Loucy (cell line): ENCODE results near the gene PCDHAC2.

Source experiments
- H2AFZ ChIP-seq: fragments of 200-600 bp; sonication (generic); 2 replicates; pipeline ENCODE4 v1.6.0; 2016; ENCODE audit warnings: antibody characterized with exemption, mild to moderate bottlenecking, low read length, moderate library complexity
- H3F3A ChIP-seq: fragments of 200-600 bp; 2 replicates; pipeline ENCODE4 v1.6.0; 2016; ENCODE audit warnings: antibody characterized with exemption, low read depth, mild to moderate bottlenecking
- H3K27me3 ChIP-seq: fragments of 200-600 bp; sonication (generic); 2 replicates; pipeline ENCODE4 v1.6.1; 2014; ENCODE audit warnings: low read length, mild to moderate bottlenecking; ENCODE audit not compliant: insufficient read depth, poor library complexity, severe bottlenecking
- H3K36me3 ChIP-seq: fragments of 200-600 bp; sonication (generic); 2 replicates; pipeline ENCODE4 v1.6.1; 2016; ENCODE audit warnings: low read length; ENCODE audit not compliant: insufficient read depth
- H3K4me1 ChIP-seq: fragments of 200-600 bp; sonication (generic); 2 replicates; pipeline ENCODE4 v1.5.1; 2014; ENCODE audit warnings: low read length, mild to moderate bottlenecking; ENCODE audit not compliant: insufficient read depth, poor library complexity, severe bottlenecking
- H3K4me2 ChIP-seq: fragments of 200-600 bp; sonication (generic); 2 replicates; pipeline ENCODE4 v1.6.0; 2014; ENCODE audit warnings: antibody characterized with exemption, low read length, low read depth, mild to moderate bottlenecking; ENCODE audit not compliant: poor library complexity, severe bottlenecking
- H3K4me3 ChIP-seq: fragments of 200-600 bp; sonication (generic); 2 replicates; pipeline ENCODE4 v1.5.1; 2014; ENCODE audit warnings: low read length, mild to moderate bottlenecking, mixed read lengths; ENCODE audit not compliant: poor library complexity, severe bottlenecking
- H3K79me2 ChIP-seq: fragments of 200-600 bp; sonication (generic); 2 replicates; pipeline ENCODE4 v1.6.1; 2014; ENCODE audit warnings: low read length; ENCODE audit not compliant: insufficient read depth
- H3K9ac ChIP-seq: fragments of 200-600 bp; sonication (generic); 2 replicates; pipeline ENCODE4 v1.6.0; 2014; ENCODE audit warnings: mild to moderate bottlenecking, low read depth, low read length, moderate library complexity; ENCODE audit not compliant: poor library complexity, severe bottlenecking
- H3K9me2 ChIP-seq: fragments of 200-600 bp; sonication (generic); replicated peaks from 2 replicates; pipeline ENCODE4 v1.6.1; 2016; ENCODE audit warnings: low read depth, low read length, mixed read lengths
- H3K9me3 ChIP-seq: fragments of 200-600 bp; sonication (generic); 2 replicates; pipeline ENCODE4 v1.6.1; 2014; ENCODE audit warnings: mild to moderate bottlenecking, antibody characterized with exemption, low read length, low read depth; ENCODE audit not compliant: insufficient read depth
- H4K20me1 ChIP-seq: fragments of 200-600 bp; sonication (generic); 2 replicates; pipeline ENCODE4 v1.6.0; 2014; ENCODE audit warnings: antibody characterized with exemption, low read length, mild to moderate bottlenecking; ENCODE audit not compliant: insufficient read depth, poor library complexity, severe bottlenecking
- EZH2phosphoT487 ChIP-seq: fragments of 200-600 bp; IDR thresholded peaks from 2 replicates; pipeline ENCODE4 v1.6.1; 2018; ENCODE audit warnings: antibody characterized with exemption, mild to moderate bottlenecking, moderate library complexity, borderline replicate concordance
- TF ChIP-seq, protein P1 (sequence below): fragments of 200-600 bp; sonication (generic); conservative IDR thresholded peaks from 2 replicates; pipeline ENCODE4 v1.5.1; 2014; ENCODE audit warnings: mild to moderate bottlenecking, antibody characterized with exemption, low read length

The PCDHAC2 gene

GRCh38 chr5:140969880-140970279 lies 3.6 kb downstream of the PCDHAC2 start:
- no peaks in the 10 kb centered on the region for H4K20me1 ChIP-seq
- no peaks in the 10 kb centered on the region for H3K79me2 ChIP-seq
- no peak overlapping the region for H2AFZ ChIP-seq
- H3K4me2 ChIP-seq = no peak overlapping the region
- no peaks in the 10 kb centered on the region for H3K36me3 ChIP-seq
- no peaks in the 10 kb centered on the region for H3K9me3 ChIP-seq
- no peaks in the 10 kb centered on the region for H3K27me3 ChIP-seq
- no peak for TF ChIP-seq EZH2phosphoT487
- TF ChIP-seq, protein P1, sequence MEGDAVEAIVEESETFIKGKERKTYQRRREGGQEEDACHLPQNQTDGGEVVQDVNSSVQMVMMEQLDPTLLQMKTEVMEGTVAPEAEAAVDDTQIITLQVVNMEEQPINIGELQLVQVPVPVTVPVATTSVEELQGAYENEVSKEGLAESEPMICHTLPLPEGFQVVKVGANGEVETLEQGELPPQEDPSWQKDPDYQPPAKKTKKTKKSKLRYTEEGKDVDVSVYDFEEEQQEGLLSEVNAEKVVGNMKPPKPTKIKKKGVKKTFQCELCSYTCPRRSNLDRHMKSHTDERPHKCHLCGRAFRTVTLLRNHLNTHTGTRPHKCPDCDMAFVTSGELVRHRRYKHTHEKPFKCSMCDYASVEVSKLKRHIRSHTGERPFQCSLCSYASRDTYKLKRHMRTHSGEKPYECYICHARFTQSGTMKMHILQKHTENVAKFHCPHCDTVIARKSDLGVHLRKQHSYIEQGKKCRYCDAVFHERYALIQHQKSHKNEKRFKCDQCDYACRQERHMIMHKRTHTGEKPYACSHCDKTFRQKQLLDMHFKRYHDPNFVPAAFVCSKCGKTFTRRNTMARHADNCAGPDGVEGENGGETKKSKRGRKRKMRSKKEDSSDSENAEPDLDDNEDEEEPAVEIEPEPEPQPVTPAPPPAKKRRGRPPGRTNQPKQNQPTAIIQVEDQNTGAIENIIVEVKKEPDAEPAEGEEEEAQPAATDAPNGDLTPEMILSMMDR = no peak
- H3K4me3 ChIP-seq = no peak overlapping the region
- no peaks in the 10 kb centered on the region for H3K9me2 ChIP-seq
- H3K9ac ChIP-seq = no peak overlapping the region
- H3K4me1 ChIP-seq = no peaks in the 10 kb centered on the region
- no peaks in the 10 kb centered on the region for H3F3A ChIP-seq

DNA sequence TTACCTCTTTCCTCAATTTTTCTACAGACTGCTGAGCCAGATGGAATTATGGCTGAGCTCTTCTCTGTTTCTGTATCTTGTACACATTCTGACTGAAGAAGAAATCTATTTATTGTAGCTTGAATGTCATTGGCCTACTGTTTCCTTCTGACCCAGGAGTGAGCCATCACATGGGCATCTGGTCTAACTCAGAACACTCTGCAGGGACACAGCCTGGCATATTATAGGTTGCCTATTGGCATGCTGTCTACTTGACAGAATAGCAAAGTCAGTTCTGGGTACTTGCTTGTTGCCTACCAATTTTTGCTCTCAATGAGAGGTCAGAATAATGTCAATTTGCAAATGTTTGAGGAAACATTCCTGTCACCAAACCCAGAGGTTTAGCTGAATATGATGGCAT lies 7.3 kb downstream of the PCDHAC2 start:
- Histone ChIP-seq H2AFZ (no peak overlapping the region), H3K79me2 (no peaks in the 10 kb centered on the region), H3K4me3 (no peak overlapping the region), H3K9me3 (no peaks in the 10 kb centered on the region), H3K9ac (no peak overlapping the region), H3K9me2 (no peaks in the 10 kb centered on the region), H3K4me1 (no peaks in the 10 kb centered on the region), H3K27me3 (no peaks in the 10 kb centered on the region), H3K4me2 (no peak overlapping the region), H3K36me3 (no peaks in the 10 kb centered on the region), H4K20me1 (no peaks in the 10 kb centered on the region), H3F3A (no peaks in the 10 kb centered on the region)
- TF ChIP-seq, protein P1 = no peak
- no peak for TF ChIP-seq EZH2phosphoT487

- Histone ChIP-seq H3K36me3 (no peaks in the 10 kb centered on the region), H2AFZ (no peak overlapping the region), H3K9me3 (no peaks in the 10 kb centered on the region), H3F3A (no peaks in the 10 kb centered on the region), H4K20me1 (no peaks in the 10 kb centered on the region), H3K4me1 (no peaks in the 10 kb centered on the region), H3K9ac (no peak overlapping the region), H3K4me3 (no peak overlapping the region), H3K4me2 (no peak overlapping the region), H3K27me3 (no peaks in the 10 kb centered on the region), H3K79me2 (no peaks in the 10 kb centered on the region), H3K9me2 (no peaks in the 10 kb centered on the region)
- TF ChIP-seq, protein P1 = no peak
- TF ChIP-seq EZH2phosphoT487 = no peak
These were observed 10.7 kb downstream of the PCDHAC2 start for GRCh38 chr5:140977003-140977402.
